Ammon's horn (tissue), 1 donor: Measurements from ENCODE around the gene GPR176.
A peak's percentile ranks its signal among the peaks of the same experiment; 100 is the strongest.
"Not testable (repeated sequence)": the region's sequence is repeated elsewhere in the genome, so short reads cannot be mapped to it uniquely, and the experiment has no call there.

Experiments
- DNase-seq: peaks from one replicate; pipeline ENCODE4 v3.0.0-alpha.2; 2016; ENCODE audit warnings: low spot score

Gene GPR176

GRCh38 chr15:39857132-39857531 lies 62.9 kb downstream of the GPR176 start:
- no peak for DNase-seq

DNA sequence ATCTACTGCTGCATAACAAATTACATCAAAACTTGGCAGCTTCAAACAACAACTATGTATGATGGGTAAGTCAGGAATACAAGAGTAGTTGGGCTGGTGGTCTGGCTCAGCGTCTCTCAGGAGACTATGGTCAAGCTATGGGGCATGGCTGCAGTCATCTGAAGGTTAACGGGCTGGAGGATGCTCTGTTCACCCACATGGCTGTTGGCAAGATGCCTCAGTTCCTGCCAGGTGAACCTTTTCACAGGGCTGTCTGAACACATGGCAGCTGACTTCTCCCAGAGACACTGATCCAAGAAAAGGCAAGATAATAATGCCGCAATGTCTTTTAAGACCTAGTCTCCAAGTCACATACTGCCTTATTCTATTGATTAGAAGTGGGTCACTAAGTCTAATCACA lies 63.7 kb downstream of the GPR176 start:
- DNase-seq = no peak

DNA sequence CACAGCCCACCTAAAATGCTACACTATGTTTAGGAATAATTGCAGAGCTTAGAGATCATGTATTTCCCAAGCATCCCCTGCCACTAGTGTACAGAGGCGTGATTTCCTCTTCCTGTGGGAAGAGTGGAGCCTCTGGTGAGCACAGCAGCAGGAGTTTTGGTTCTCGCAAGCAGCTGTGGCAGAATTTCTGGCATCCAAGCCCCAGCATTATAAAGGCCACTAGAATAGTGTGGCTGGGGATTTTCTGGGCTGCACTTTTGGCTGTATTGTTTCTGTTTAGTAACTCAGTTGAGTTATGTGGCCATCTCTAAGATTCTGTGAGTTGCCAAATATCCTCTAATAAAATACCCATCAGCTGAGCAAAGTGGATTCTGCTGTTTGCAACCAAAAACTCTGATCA lies 64.7 kb downstream of the GPR176 start:
- no peak for DNase-seq

DNA sequence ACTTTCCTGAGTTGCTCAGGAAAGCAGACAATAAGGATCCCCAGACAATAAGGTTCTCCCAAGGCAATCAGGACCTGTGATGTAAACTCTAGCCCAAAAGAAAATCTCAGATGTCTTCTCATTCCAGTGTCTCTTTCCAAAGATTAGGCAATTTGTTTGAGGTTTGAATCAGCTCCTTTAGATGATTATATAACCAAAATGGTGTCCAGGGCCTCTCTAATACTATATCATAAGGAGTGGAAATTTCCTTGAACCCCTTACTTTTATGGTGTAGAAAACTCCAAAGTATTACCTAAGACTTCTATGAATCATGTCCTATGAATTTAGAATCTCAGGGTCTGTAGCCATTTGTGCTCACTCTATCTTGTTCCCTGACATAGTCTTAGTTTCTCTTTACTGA lies 65.9 kb downstream of the GPR176 start:
- DNase-seq = no peak

DNA sequence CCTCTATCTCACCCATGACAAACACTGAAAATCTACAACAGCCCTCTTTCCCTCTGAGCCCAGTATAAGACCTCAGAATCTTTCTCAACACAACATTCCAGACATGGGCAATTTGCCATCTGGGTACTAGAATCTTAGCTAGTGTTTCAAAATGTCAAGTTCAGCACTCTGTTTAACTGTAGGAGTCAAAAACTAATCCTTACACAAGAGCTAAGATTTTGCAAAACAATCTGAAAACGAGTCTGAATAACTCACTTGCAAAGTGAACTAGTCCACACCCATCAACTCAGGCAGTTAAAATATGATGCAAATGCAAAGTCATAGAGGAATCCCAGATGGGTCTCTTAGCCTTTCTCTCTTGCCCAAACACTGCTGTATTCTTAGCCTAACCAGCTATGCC lies 67.8 kb downstream of the GPR176 start:
- no peak for DNase-seq

- DNase-seq = no peak
These were observed 68.5 kb downstream of the GPR176 start for GRCh38 chr15:39851500-39852092.

DNA sequence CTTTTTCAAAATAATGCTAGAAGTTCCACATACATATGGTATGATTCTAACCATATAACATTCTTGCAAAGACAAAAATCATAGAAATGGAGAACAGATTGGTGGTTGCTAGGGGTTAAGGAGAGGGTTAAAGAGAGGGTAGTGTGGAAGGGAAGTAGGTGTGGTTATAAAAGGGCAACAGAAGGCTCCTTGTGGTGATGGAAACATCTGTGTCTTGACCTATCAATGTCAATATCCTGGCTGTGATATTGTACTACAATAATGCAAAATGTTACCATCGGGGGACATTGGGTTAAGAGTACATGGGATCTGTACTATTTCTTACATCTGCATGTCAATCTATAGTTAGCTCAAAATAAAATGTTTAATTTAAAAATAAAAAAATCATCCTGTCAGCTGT lies 69.6 kb downstream of the GPR176 start:
- DNase-seq = no peak

DNA sequence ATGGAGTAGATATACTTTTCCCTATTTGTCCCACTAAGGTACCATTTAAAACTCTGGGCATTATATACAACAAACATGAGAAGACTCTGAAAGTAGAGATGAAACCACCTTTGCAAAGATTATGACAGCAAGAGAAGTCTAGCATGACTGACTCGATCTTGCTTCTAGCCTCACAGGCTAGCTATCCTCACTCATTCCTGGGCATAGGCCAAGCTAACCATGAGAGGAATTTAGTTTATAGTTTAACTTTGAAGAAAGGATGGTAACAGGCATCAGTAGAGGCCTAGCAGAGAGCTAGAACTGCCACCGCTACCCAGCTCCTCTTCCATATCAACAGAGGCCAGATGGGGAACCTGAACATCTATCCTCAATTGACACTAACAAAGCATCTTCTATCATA lies 74.0 kb downstream of the GPR176 start:
- DNase-seq = no peak

DNA sequence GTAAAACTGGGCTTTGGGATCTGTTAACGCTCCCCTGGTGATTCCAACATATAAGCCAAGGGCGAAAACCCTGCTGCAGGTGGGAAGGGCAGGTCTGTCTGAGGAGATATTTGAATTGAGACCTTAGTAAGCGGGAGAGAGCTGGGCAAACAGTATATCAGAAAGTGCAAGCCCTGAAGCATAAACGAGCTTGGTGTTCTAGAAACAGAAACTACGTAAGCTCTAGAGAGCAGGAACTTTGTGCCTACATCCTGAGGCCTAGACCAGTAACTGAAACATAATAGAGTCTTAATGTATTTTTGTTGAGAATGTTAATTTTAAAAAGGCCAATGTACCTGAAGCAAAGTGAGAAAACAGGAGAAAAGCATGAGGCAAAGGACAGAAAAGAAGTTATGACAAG lies 74.5 kb downstream of the GPR176 start:
- no peak for DNase-seq

GRCh38 chr15:39843565-39843964 lies 76.5 kb downstream of the GPR176 start:
- DNase-seq = no peak

- no peak for DNase-seq
These were observed 82.6 kb downstream of the GPR176 start for GRCh38 chr15:39837454-39837853.

DNA sequence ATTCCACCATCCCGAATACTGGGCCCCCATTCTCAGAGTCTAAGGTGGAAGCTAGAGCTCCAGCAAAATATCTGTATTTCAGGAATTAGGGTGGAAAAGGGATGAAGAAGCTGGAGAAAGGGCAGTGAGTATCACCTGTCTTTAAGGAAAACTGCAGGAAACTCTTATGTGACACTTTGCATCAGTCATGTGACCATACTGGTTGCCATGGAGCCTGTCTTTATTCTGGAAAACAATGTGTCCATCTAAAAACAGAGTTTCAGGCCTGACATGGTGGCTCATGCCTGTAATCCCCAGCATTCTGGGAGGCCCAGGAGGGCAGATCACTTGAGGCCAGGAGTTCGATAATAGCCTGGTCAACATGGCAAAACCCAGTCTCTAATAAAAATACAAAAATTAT lies 84.5 kb downstream of the GPR176 start:
- no peak for DNase-seq

GRCh38 chr15:39834256-39834655 lies 85.8 kb downstream of the GPR176 start:
- DNase-seq = no peak

DNA sequence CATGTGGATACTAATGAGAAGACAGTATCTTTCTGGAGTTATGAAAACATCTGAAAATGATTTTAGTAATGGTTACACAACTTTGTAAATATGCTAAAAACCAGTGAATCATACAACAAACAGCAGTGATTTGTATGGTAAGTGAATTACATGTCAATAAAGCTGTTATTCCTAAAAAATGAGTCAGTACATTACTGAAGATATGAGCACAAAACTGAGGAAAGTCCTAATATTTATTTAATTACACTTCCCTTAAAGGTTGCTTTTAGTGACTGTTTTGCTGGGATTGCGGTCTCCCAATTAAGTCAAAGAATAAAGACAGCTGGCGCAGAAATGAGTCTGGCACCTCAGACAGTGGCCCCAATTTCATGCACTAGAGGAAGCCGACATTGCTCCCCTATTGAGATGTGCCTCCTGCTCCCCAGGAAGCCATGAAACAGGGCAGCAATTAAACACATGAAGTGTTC lies 86.5 kb downstream of the GPR176 start:
- DNase-seq = no peak

DNA sequence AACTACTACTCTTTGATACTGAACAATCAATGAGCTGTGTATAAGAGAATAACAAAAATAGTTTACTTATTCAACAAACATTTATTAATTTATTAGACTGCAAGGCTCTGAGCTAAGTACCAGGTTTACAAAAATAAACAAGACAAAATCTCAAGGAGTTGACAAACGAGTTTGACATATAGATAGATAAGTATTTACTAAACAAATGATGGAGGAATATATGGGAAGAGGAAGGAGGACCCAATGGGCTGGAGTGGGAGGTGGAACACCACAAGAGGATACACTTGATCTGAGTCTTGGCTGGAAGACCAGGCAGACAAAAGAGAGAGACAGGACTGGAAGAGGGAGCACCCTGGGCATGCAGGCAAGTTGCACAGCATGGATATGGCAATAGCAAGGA lies 89.9 kb downstream of the GPR176 start:
- no peak for DNase-seq

DNA sequence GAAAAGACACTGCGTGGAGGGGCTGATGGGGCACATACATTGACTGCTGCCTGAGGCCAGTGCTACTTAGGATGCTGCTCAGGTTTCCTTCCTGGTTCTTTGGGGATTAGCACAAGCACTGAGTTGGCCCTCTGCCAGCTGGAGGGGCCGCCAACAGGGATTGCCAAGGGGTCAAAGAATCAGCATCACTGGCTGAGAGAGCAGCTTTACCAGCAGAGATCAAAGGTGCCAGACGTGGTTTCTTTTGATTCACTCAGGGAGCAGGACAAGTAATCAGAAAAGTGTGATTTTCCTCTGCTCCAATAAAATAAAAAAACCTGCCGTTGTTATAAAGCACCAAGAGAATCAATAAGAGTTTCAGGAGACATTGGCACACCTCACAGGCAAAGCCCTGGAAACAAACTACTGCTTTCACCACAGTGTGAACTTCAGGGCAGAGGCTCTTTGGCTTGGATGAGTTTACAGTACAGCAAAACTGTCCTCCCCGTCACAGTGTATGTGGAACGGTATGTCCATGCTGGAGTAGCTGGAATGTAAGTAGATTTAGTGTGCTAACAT lies 91.6 kb downstream of the GPR176 start:
- DNase-seq = peak; percentile 34

DNA sequence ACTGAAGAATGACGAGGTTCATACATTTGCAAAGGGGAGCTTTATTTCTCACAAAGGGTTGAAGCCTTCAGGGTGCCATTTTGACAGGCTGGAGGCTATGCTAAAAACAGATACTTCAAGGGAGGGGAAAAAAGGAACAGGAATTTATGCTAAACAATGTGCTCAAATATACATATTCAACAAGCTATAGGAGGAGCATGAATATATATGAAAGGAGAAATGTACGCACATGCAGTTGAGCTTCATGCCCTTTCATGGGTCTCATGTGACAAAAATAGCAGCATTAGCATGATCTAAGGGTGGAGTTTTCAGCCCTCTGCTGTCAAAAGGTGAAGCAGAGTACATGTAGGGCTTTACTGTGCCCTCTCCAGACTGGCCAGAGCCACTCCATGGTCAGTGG lies 93.1 kb downstream of the GPR176 start:
- no peak for DNase-seq

GRCh38 chr15:39823634-39824033 lies 96.4 kb downstream of the GPR176 start:
- no peak for DNase-seq

- no peak for DNase-seq
These were observed 99.9 kb downstream of the GPR176 start for GRCh38 chr15:39820050-39820602.

GRCh38 chr15:39819533-39819932 lies 100.5 kb downstream of the GPR176 start:
- no peak for DNase-seq

DNA sequence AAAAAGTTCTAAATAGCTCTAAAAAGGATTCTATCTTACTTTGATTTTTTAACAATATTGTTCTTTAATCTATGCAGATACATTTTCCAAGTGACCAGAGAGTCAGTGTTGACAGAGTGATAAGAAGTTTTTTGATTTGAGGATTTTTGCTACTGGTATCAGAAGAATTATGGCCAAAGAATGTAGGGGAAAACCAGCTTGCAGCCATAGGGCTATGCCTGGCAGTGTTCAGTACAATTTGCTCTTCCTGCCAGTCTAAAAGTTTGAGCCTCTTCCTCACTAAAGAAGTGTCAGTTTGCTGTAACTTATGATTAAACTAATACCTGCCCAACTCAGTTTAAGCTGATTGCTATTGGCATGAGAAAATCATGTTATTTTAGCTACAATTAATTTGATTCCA lies 102.2 kb downstream of the GPR176 start:
- no peak for DNase-seq

GRCh38 chr15:39814489-39814888 lies 105.6 kb downstream of the GPR176 start:
- no peak for DNase-seq

GRCh38 chr15:39812651-39813050 lies 107.4 kb downstream of the GPR176 start:
- not testable (repeated sequence) for DNase-seq

GRCh38 chr15:39808909-39809308 lies 111.2 kb downstream of the GPR176 start:
- no peak for DNase-seq
